GM19455 (cell line): Measurements from ENCODE around the gene KCTD7.
A peak's percentile ranks its signal among the peaks of the same experiment; 100 is the strongest.
"Not testable (repeated sequence)": the region's sequence is repeated elsewhere in the genome, so short reads cannot be mapped to it uniquely, and the experiment has no call there.

Experiments used
- ATAC-seq: cut with Tn5 transposase; IDR thresholded peaks from one replicate; pipeline ENCODE4 v1.9.1; 2021; ENCODE audit not compliant: unreplicated experiment

KCTD7 gene

GRCh38 chr7:66681491-66682349, 53.0 kb downstream of the KCTD7 start:
- ATAC-seq, result peak; percentile 92

- ATAC-seq, result peak; percentile 31
Observed at GRCh38 chr7:66682350-66683093, 53.8 kb downstream of the KCTD7 start.

GRCh38 chr7:66683094-66683769, 54.6 kb downstream of the KCTD7 start:
- ATAC-seq, result not testable (repeated sequence)

- no peak for ATAC-seq
Observed at GRCh38 chr7:66683770-66684123, 55.1 kb downstream of the KCTD7 start.

- not testable (repeated sequence) for ATAC-seq
Observed at GRCh38 chr7:66685663-66686062, 57.0 kb downstream of the KCTD7 start.

- no peak for ATAC-seq
Observed at GRCh38 chr7:66687186-66687585, 58.5 kb downstream of the KCTD7 start.

- ATAC-seq, result not testable (repeated sequence)
Observed at GRCh38 chr7:66687672-66688071, 59.0 kb downstream of the KCTD7 start.

- ATAC-seq, result no peak
Observed at GRCh38 chr7:66689081-66689480, 60.4 kb downstream of the KCTD7 start.

- ATAC-seq, result no peak
Observed at GRCh38 chr7:66693331-66693730, 64.7 kb downstream of the KCTD7 start.
